ENCODE results near the gene KLK11. TPM values are rescaled to one million over a fixed set of nuclear protein-coding genes. Genes with fewer than 3 reads are reported as not detected.

The KLK11 gene
- total RNA-seq, 1 experiment from 2014 or later = 10.8 TPM

- TF ChIP-seq CTCF (IDR thresholded peaks at IDR 0.05; ENCODE audit: unreplicated experiment) = peak; percentile 98
- BruUV-seq (replicated peaks) = no TSS peak
- Mint-ChIP-seq H3K27ac (ENCODE audit: unreplicated experiment) (peak overlapping the region; percentile 86), H3K27me3 (ENCODE audit: unreplicated experiment) (no peaks in the 10 kb centered on the region), H3K36me3 (ENCODE audit: insufficient read depth, unreplicated experiment) (peaks cover 57% of the 10 kb centered on the region), H3K9me3 (ENCODE audit: low read depth, unreplicated experiment) (no peaks in the 10 kb centered on the region), H3K4me3 (ENCODE audit: low read depth, unreplicated experiment) (peak overlapping the region; percentile 89), H3K4me1 (ENCODE audit: low read depth, unreplicated experiment) (peaks cover 30% of the 10 kb centered on the region)
- intact Hi-C loops (cut with micrococcal nuclease; ENCODE audit: unreplicated experiment) = loop anchor here (1.0 to 10.0 kb wide), 3 partner anchors 49 to 212 kb away; no protein-coding TSS in a partner anchor
- CTCF ChIA-PET = interaction anchor here (0.5 to 3.2 kb wide), 25 partner anchors 15 to 1543 kb away, joined by 3 to 43 read pairs (median 6); partner anchors contain the start of genes KLK6 and KLK8
- peak; percentile 98 for DNase-seq
These were observed 9.4 kb downstream of the KLK11 start for GRCh38 chr19:51016798-51017683.

GRCh38 chr19:51015691-51016267, 10.6 kb downstream of the KLK11 start:
- H3K27me3 Mint-ChIP-seq (ENCODE audit: unreplicated experiment) = peaks cover 4% of the 10 kb centered on the region
- DNase-seq = no peak
- CTCF ChIA-PET = interaction anchor here (1.6 to 2.2 kb wide), 3 partner anchors 24 to 117 kb away, joined by 6 to 38 read pairs (median 9); partner anchors contain the start of gene KLK6
- BruUV-seq (replicated peaks) = no TSS peak
- peaks cover 33% of the 10 kb centered on the region for H3K4me1 Mint-ChIP-seq (ENCODE audit: low read depth, unreplicated experiment)
- H3K9me3 Mint-ChIP-seq (ENCODE audit: low read depth, unreplicated experiment) = no peaks in the 10 kb centered on the region
- H3K4me3 Mint-ChIP-seq (ENCODE audit: low read depth, unreplicated experiment) = peak overlapping the region; percentile 89
- H3K27ac Mint-ChIP-seq (ENCODE audit: unreplicated experiment) = no peak overlapping the region
- intact Hi-C loops (cut with micrococcal nuclease; ENCODE audit: unreplicated experiment) = loop anchor here (1.0 to 10.0 kb wide), 2 partner anchors 85 to 211 kb away; no protein-coding TSS in a partner anchor
- peaks cover 57% of the 10 kb centered on the region for H3K36me3 Mint-ChIP-seq (ENCODE audit: insufficient read depth, unreplicated experiment)
- no peak for TF ChIP-seq CTCF (IDR thresholded peaks at IDR 0.05; ENCODE audit: unreplicated experiment)

- intact Hi-C loops (cut with micrococcal nuclease; ENCODE audit: unreplicated experiment) = loop anchor here (10.0 kb wide), 1 partner anchor 209 kb away; no protein-coding TSS in a partner anchor
- Mint-ChIP-seq H3K9me3 (ENCODE audit: low read depth, unreplicated experiment) (no peaks in the 10 kb centered on the region), H3K36me3 (ENCODE audit: insufficient read depth, unreplicated experiment) (peaks cover 48% of the 10 kb centered on the region), H3K27me3 (ENCODE audit: unreplicated experiment) (peaks cover 19% of the 10 kb centered on the region), H3K4me1 (ENCODE audit: low read depth, unreplicated experiment) (peaks cover 37% of the 10 kb centered on the region), H3K27ac (ENCODE audit: unreplicated experiment) (no peak overlapping the region), H3K4me3 (ENCODE audit: low read depth, unreplicated experiment) (no peak overlapping the region)
- CTCF ChIA-PET = no interaction called here
- BruUV-seq (replicated peaks) = no TSS peak
- no peak for DNase-seq
- TF ChIP-seq CTCF (IDR thresholded peaks at IDR 0.05; ENCODE audit: unreplicated experiment) = no peak
These were observed 12.2 kb downstream of the KLK11 start for GRCh38 chr19:51014242-51014641.

- CTCF ChIA-PET = interaction anchor here (1.0 kb wide), 1 partner anchor 20 kb away, joined by 3 read pairs; no protein-coding TSS in a partner anchor
- Mint-ChIP-seq H3K27ac (ENCODE audit: unreplicated experiment) (no peak overlapping the region), H3K4me3 (ENCODE audit: low read depth, unreplicated experiment) (no peak overlapping the region), H3K27me3 (ENCODE audit: unreplicated experiment) (peaks cover 28% of the 10 kb centered on the region), H3K9me3 (ENCODE audit: low read depth, unreplicated experiment) (no peaks in the 10 kb centered on the region), H3K36me3 (ENCODE audit: insufficient read depth, unreplicated experiment) (peaks cover 33% of the 10 kb centered on the region), H3K4me1 (ENCODE audit: low read depth, unreplicated experiment) (peaks cover 26% of the 10 kb centered on the region)
- intact Hi-C loops (cut with micrococcal nuclease; ENCODE audit: unreplicated experiment) = loop anchor here (10.0 kb wide), 1 partner anchor 208 kb away; no protein-coding TSS in a partner anchor
- no peak for DNase-seq
- no TSS peak for BruUV-seq (replicated peaks)
- no peak for TF ChIP-seq CTCF (IDR thresholded peaks at IDR 0.05; ENCODE audit: unreplicated experiment)
These were observed 13.7 kb downstream of the KLK11 start for GRCh38 chr19:51012661-51013190.
